ENCODE results near the gene ZG16.

Gene ZG16

DNA sequence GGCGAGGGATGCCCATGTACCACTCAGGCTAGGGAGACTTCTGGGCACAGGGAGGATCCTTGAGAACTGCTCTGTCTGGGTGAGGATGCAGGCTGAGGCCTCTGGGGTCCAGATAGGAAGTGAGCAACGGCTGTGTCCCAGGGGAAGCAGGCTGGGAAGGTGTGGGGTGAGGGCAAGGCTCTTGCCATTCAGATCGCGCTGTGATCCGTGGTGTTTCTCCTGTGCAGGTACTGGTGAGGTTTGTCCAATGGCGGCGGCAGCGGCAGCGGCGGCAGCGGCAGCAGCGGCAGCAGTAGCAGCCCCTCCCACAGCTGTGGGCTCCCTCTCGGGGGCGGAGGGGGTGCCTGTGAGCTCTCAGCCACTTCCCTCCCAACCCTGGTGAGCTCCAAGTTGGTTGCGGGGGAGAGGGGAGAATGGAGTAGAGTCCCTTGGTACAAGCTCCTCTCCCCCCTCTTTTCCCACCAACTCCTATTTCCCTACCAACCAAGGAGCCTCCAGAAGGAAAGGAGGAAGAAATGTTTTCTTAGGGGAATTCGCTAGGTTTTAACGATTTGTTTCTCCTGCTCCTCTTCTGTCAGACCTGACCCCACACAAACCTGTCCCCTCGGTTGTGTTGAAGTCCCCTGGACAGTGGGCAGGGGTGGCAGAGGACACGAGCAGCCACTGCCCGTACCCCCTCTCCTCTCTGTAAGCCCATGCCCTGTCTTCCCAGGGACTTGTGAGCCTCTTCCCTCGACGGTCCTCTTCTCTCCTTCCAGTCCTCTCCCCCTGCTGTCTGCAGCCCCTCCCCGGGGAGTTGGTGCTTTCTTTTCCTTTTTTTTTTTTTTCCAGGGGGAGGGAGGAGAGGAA is 32.0 kb downstream of the ZG16 start:
- no peak for DNase-seq (ENCODE audit: low read depth)

DNA sequence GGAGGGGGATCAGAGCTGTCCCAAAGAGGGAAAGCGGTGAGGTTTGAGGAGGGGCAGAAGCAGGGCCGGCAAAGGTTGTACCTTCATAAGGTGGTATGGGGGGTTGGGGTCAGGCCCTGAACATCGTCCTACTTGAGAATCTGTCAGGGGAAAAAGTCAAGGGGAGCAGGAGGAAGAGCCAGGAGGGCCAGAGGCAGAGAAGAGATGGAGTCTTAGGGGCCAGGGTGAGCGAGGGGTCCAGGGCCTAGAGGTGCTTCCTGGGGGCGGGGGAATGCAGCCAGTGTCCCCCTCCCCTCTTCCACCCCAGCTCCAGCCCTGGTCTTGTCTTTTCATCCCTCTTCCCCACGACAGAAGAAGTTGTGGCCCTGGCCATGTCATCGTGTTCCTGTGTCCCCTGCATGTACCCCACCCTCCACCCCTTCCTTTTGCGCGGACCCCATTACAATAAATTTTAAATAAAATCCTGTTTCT is 32.7 kb downstream of the ZG16 start:
- DNase-seq (ENCODE audit: low read depth): no peak

DNA sequence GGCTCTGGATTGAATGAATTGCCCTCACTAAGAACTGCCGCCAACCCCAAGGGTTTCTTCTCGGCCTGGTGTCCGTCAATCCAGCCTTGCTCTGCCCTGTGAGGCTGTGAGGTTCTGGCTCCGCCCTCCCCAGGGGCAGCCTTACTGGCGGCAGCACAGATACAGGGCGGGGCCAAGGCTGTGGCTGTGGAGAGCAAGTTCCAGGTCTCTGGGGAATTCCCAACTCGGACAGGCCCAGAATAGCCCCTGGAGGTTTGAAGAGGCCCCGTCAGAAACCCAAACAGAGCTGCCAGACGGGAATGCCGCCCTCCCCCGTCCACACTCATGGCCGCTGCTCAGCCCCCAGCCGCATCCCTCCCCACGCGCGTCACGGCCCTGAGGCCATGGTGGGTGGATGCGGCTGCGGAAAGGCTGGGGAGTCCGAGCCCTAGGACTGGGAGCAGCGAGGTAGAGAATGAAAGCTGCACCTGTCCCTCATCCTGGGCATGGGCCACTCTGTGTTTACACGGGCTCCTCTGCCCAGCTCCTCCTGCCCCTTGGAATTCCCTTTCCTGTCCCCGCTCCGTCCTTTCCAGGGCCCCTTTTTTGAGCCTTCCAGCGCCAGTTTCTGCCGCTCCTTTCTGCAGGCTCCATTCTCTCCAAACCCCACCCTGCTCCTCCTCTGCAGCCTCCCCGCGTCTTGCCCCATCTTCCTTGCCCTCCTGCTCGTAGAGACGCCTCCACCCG is 33.3 kb downstream of the ZG16 start:
- DNase-seq (ENCODE audit: low read depth): no peak

DNA sequence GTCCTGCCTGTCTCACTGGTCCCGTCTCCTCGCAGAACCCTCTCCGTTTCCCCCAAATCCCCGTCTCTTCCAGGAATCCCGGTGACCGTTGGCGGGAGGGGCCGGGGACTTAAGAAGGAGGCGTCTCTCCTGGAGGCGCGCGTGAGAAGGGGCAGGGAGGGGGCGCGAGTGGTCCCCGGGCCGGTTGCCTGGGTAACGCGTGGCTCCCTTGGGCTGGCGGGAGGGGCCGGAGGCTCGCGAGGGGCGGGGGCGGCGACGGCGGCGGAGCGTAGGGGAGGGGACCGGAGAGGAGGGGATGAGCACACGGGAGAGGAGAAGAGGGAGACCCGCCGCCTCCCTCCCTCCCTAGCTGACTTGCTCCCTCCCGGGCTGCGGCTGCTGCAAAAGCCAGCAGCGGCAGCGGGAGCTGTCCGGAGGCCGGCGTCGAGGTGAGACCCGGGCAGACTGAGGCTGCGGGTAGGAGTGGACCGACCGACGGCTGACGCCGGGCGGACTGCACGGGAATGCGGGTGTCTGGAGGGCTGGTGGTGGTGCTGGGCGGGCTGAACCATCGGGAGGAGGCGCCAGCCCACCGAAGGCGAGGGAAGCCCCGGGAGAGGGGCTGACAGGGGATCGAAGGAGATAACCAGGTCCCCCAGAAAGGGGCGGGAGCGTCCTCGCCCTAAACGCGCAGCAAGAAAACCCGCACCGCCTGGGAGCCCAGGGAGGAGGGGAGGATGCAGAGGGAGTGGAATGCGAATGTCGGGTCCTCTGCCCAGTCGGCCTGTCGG is 34.0 kb downstream of the ZG16 start, which contains the start of gene PRRT2:
PRRT2 (plus strand) TSS at position 298 of the 770 bp plus-strand sequence. CDS start 862 bp downstream, outside the sequence.
- DNase-seq (ENCODE audit: low read depth): no peak

DNA sequence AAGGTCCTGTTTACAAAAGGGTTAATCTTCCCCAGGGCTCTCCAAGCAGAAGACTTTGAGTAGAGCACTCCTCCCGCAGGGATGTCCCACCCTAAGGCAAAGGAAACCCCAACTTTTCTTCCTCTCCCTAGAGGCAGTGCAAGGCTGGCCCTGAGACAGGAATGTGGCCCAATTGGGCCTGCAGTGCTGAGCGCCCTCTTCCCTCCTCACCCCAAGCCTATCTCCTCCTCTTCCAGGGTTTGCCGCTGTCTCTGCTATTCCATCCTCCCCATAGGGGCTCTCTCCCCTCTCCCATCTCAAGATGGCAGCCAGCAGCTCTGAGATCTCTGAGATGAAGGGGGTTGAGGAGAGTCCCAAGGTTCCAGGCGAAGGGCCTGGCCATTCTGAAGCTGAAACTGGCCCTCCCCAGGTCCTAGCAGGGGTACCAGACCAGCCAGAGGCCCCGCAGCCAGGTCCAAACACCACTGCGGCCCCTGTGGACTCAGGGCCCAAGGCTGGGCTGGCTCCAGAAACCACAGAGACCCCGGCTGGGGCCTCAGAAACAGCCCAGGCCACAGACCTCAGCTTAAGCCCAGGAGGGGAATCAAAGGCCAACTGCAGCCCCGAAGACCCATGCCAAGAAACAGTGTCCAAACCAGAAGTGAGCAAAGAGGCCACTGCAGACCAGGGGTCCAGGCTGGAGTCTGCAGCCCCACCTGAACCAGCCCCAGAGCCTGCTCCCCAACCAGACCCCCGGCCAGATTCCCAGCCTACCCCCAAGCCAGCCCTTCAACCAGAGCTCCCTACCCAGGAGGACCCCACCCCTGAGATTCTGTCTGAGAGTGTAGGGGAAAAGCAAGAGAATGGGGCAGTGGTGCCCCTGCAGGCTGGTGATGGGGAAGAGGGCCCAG is 34.9 kb downstream of the ZG16 start:
- DNase-seq (ENCODE audit: low read depth): no peak

DNA sequence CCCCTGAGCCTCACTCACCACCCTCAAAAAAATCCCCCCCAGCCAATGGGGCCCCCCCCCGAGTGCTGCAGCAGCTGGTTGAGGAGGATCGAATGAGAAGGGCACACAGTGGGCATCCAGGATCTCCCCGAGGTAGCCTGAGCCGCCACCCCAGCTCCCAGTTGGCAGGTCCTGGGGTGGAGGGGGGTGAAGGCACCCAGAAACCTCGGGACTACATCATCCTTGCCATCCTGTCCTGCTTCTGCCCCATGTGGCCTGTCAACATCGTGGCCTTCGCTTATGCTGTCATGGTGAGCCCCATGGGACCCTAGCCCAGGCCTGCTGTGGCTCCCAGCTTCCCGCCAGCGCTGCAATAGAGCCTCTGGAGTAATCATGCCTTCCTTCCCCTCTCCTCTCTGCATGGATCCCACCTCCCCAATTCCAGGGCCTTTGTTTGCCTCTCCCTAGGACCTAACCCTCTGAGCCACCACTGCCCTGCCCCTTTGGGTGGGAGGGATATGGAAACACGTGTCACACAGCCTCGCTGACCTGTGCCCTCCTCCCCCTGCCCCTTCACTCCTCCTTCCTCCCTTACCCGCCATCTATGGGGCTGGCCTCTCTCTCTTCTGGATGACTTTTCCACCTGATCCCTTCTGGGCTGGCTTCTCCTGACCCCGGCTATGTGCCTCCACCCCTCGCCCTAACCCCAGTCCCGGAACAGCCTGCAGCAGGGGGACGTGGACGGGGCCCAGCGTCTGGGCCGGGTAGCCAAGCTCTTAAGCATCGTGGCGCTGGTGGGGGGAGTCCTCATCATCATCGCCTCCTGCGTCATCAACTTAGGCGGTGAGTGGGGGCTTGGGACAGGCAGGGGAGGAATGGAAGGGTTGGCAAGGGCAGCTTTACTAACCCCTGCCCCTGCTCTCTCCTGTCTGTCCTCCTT is 35.8 kb downstream of the ZG16 start:
- DNase-seq (ENCODE audit: low read depth): no peak

DNA sequence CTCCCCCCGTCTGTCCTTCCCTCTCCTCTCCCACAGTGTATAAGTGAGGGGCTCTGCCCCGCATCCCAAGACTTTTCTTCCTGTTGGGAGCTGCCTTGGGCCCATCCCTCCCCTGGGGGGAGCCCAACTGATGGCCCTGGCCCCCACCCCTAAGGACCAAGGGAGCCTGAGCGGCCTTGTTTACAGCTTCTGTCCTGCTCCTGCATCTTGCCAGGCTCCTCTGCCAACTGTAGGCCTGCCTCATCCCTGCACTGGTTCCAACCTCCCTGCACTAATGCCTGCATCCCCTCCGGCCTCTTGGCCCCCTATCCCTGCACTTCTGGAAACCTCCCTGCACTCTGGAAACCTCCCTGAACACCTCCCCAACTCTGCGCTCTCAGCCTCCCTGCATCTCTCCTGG is 36.5 kb downstream of the ZG16 start:
- DNase-seq (ENCODE audit: low read depth): no peak

DNA sequence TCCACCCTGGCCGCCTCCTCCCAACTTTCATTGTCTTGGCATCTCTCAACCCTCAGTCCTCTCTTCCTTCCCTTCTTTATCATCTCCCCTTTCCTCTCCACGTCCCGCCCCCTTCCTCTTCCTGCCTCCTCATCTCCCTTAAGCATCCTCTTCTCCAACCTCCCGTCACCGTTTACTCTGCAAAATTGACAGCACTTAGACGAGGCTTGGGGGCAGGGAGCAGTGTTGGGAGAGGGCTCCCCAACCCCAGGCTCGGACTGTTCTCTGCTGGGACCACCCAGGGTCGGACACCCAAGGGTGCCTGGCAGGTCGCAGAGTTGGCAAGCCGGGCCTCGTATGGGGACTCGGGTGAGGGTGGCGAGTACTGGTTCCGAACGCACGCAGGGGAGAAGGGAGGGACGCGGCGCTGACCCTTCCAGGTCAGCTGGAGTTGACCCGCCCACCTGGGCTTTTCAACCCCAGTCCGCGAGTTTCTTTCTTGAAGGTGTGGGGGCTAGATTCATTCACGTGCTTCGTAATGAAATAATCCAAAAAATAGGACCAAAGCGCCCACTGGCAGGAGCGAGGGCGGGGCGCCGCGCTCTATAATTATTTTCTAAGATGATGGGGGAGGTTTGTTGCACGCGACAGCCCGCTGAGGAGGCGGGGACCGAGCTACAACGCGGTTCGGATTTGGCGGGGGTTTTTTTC is 37.1 kb downstream of the ZG16 start:
- no peak for DNase-seq (ENCODE audit: low read depth)

DNA sequence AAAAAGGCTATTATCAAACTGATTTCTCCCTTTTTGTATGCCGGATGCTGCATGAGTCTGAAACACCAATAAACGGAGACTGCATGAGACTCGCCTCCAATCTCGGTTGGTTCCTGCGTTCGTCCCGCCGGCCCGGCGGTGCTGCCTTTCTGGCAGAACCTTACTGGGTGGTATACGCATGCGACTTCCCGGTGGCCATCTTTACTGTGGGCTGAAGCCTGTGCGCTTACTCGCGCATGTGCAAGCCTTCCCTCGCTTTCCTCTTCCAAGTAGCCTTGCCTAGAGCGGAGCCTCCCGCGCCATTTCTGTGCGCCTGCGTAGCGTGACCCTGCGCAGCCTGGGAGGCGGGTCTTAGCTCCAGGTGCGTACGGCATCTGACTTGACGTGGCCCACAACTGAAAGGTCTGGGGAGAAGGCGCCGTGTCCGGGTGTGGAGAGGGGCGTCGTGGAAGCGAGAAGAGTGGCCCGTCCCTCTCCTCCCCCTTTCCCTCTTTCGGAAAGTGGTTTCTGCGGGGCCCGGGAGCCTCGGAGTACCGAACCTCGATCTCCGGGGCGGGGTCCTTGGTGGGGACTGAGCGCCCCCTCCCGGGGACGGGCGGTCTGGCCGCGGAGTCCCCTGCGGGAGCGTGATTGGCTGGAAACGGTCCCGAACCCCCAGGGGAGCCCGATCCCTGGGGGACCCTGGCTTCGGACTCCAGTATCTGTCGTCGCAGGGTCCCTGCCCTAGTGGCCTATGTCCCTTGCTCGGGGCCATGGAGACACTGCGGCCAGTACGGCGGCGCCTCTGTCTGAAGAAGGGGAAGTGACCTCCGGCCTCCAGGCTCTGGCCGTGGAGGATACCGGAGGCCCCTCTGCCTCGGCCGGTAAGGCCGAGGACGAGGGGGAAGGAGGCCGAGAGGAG is 38.0 kb downstream of the ZG16 start, which contains the start of gene PAGR1:
PAGR1 (plus strand) TSS at position 360 of the 901 bp plus-strand sequence; CDS start at position 734, 374 bp downstream.
- peak; percentile 96 for DNase-seq (ENCODE audit: low read depth)

DNA sequence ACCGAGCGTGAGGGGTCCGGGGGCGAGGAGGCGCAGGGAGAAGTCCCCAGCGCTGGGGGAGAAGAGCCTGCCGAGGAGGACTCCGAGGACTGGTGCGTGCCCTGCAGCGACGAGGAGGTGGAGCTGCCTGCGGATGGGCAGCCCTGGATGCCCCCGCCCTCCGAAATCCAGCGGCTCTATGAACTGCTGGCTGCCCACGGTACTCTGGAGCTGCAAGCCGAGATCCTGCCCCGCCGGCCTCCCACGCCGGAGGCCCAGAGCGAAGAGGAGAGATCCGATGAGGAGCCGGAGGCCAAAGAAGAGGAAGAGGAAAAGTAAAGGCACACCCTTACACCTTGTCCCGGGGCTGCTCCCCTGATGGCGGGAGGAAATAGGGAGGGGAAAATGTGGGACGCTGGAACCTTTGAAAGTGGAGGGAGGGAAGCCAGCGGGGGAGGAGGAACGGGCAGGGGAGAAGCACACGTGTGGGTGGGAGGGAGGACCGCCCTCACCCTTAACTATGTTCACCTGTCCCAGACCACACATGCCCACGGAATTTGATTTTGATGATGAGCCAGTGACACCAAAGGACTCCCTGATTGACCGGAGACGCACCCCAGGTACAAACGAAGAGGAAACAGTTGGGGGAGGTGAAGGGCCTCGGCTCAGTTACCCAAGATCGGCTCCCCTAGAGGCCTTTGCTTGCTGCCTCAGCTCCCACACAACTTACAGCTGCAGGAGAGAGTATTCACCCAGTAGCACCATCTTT is 38.8 kb downstream of the ZG16 start:
- no peak for DNase-seq (ENCODE audit: low read depth)

DNA sequence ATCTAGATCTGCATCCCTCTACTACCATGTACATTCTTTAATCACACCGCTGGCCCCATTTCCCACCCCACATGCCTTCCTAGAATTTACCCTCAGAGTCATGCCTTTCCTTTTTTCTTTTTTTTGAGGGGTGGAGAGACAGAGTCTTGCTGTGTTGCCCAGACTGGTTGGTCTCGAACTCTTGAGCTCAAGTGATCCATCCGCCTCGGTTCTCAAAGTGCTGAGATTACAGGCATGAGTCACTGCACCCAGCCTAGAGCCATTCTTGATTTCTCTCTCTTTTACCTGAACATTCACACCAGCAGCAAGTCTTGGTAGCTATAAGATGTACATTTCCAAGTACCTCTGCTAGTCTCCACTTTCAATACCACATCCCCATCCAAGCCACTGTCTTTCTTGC is 40.0 kb downstream of the ZG16 start:
- DNase-seq (ENCODE audit: low read depth): no peak

DNA sequence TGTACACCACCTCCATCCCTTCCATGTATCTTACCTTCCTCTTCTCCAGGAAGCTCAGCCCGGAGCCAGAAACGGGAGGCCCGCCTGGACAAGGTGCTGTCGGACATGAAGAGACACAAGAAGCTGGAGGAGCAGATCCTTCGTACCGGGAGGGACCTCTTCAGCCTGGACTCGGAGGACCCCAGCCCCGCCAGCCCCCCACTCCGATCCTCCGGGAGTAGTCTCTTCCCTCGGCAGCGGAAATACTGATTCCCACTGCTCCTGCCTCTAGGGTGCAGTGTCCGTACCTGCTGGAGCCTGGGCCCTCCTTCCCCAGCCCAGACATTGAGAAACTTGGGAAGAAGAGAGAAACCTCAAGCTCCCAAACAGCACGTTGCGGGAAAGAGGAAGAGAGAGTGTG is 41.5 kb downstream of the ZG16 start:
- no peak for DNase-seq (ENCODE audit: low read depth)

DNA sequence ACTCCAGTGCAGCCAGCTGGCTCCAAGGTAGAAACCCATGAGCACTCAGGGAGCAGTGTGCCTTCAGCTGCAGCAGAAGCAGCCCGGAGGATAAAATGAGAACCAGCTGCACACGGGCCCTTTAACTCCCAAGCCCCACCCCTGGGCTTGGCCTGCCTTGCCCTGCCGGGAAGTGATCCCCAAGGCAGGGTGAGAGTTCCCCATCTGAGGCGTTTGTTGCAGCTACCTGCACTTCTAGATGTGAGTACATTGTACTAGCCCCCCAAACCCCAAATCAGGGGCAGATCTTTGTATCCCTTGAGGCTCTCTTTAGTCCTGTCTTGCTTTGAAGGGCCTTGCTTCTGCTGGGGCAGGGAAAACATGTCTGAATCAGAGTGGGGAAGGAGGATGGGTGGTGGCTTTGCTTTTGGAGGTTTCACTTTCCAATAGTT is 42.2 kb downstream of the ZG16 start, which contains the start of gene MVP:
MVP (plus strand) TSS at position 192 of the 431 bp plus-strand sequence. CDS start 10,088 bp downstream, outside the sequence.
- DNase-seq (ENCODE audit: low read depth): no peak

DNA sequence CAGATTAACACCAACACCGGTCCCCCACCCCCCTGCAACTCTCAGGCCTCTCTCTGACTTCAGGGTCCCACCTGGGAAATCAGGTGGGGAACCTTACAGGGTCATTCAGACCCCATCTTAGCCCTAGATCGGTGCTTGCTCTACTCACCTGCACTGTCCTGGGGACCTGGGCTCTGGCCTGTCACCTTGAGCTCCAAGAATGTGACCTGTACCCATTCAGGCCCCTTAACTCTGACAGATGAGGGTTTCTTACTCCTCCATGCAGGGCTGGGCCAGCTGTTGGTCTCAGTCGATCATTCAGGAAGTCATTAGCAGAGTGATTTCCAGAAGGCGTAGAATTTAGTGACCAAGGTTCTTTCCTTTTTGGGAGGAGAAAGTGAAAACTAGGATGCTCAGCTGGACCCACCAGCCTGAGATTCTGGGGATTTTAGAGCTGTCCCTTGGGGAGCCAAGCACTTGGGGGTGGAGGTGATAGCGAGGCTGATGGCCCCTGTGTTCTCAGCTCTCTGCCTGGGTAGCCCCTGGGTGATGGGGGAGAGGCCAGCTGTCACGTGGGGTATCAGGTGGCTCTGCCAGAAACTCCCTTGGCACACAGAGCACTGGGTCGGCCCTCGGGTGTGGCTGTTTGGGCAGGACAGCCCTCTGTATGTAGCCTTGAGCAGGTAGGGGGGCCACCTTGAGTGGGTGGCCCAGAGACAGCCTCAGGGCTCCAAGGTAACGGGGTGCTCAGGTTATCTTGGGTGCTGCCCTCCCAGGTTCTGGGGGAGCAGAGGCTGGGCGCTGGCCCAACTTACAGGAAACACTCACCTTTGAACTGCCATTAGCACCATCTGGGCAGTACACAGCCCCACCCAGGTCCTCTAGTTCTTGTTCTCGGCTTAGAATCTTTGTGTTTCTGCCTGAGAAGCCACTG is 42.9 kb downstream of the ZG16 start:
- no peak for DNase-seq (ENCODE audit: low read depth)

DNA sequence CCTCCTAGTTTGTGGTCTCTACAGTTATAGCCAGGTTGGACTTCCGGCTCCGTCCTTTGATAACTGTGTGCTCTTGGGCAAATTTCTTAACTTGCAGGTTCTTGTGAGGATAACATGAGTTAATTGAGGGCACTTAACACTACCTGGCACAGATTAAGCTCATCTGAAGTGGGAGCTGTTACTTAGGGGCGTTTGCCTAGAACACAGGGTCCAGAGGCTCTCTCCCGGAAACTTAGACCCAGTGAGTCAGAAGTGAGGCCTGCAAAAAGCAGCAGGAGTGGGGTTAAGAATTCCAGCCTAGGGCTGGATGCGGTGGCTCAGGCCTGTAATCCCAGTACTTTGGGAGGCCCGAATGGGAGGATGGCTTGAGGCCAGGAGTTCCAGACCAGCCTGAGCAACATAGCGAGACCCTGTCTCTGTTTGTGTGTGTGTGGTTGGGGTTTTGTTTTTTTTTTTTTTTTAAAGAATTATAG is 43.6 kb downstream of the ZG16 start:
- DNase-seq (ENCODE audit: low read depth): no peak

DNA sequence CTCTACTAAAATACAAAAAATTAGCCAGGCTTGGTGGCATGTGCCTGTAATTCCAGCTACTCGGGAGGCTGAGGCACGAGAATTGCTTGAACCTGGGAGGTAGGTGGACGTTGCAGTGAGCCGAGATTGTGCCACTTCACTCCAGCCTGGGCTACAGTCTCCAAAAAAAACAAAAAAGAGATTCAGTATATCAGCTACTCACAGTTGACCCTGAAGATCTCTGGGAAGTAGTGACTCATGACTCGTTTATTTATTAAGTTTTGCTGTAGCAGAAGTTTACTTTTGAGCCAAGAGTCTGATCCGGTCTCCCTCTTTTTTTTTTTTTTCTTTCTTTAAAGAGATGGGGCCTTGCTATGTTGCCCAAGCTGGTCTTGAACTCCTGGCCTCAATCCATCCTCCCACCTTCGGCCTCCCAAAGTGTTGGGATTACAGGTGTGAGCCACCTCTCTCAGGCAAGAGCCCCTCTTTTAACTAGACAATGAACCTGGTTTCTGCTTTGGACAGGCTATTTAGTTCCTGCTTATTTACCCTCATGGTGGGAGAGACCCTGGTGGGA is 46.6 kb downstream of the ZG16 start:
- no peak for DNase-seq (ENCODE audit: low read depth)

Data from activated gamma-delta T cell treated with anti-CD3 and anti-CD28 coated beads, Interleukin-2, amount 50 U/mL, for 16 hours (primary cell).